ENCODE measurements around the gene ACADL.

DNA sequence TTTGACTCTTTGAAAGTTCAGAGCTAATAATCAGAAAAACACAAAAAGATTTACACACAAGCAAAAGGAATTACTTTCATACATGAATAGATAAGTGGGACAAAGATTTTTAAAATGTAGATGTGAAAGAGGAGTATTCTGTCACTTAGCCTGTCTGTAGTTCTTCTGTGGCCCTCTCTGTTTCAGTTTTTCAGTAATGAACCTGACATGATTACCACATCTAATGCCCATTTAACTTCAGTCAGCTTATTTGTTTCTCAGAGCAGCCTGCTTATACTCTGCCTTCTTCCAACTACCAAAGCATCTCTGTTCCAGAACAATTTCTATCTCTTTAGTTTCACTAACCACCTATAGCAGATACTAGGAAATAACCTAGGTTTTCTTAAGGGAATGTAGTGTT is 34.4 kb upstream of the ACADL start:
- no peak for TF ChIP-seq EP300 (conservative IDR thresholded peaks at IDR 0.05; ENCODE audit: poor library complexity, severe bottlenecking)
- TF ChIP-seq CTCF (IDR thresholded peaks at IDR 0.05; ENCODE audit: poor library complexity, severe bottlenecking): no peak
- TF ChIP-seq EZH2 (IDR thresholded peaks at IDR 0.05; ENCODE audit: borderline replicate concordance, insufficient read depth, low read length, poor library complexity, severe bottlenecking): no peak
